Liver (tissue), 9 donors: ENCODE results near the gene ARL4A. TPM values are rescaled to one million over a fixed set of nuclear protein-coding genes. Genes with fewer than 3 reads are reported as not detected.
"Not testable (repeated sequence)": the region's sequence is repeated elsewhere in the genome, so short reads cannot be mapped to it uniquely, and the experiment has no call there.

Experiments
- DNase-seq: peaks from one replicate; pipeline ENCODE4 v3.0.0-alpha.2; 2017; ENCODE audit warnings: low spot score
- H3K27ac ChIP-seq, 2 donors: one replicate each; pipeline ENCODE4 v1.7.0; 2013; ENCODE audit warnings: inconsistent platforms in 2 of 2, low read length in 2 of 2, control low read depth in 1 of 2, low read depth in 1 of 2, mild to moderate bottlenecking in 1 of 2
- H3K27me3 ChIP-seq, 4 donors: one replicate each; pipeline versions ENCODE4 v1.6.1 to v1.7.0; 2013; ENCODE audit warnings: low read length in 3 of 4, inconsistent platforms in 1 of 4, mild to moderate bottlenecking in 1 of 4, moderate library complexity in 1 of 4; ENCODE audit not compliant: control insufficient read depth in 4 of 4, insufficient read depth in 4 of 4
- H3K36me3 ChIP-seq, 4 donors: one replicate each; pipeline versions ENCODE4 v1.6.1 to v1.7.0; 2013; ENCODE audit warnings: low read length in 3 of 4, mild to moderate bottlenecking in 3 of 4, low read depth in 1 of 4, moderate library complexity in 1 of 4; ENCODE audit not compliant: control insufficient read depth in 4 of 4, insufficient read depth in 3 of 4
- H3K4me1 ChIP-seq, 4 donors: one replicate each; pipeline versions ENCODE4 v1.6.1 to v1.7.0; 2013; ENCODE audit warnings: low read length in 3 of 4, mild to moderate bottlenecking in 3 of 4, moderate library complexity in 1 of 4; ENCODE audit not compliant: control insufficient read depth in 4 of 4, insufficient read depth in 4 of 4
- H3K4me3 ChIP-seq, 3 donors: one replicate each; pipeline versions ENCODE4 v1.6.1 to v1.7.0; 2013; ENCODE audit warnings: low read length in 3 of 3, control low read depth in 1 of 3, low read depth in 1 of 3, mild to moderate bottlenecking in 1 of 3
- H3K9ac ChIP-seq, 2 donors: one replicate each; pipeline ENCODE4 v1.7.0; 2013; ENCODE audit warnings: low read length in 2 of 2, mild to moderate bottlenecking in 2 of 2, moderate library complexity in 2 of 2, control low read depth in 1 of 2, low read depth in 1 of 2
- H3K9me3 ChIP-seq, 4 donors: one replicate each; pipeline versions ENCODE4 v1.6.1 to v1.7.0; 2013; ENCODE audit warnings: low read length in 3 of 4; ENCODE audit not compliant: control insufficient read depth in 4 of 4
- ATF3 ChIP-seq: IDR thresholded peaks from 2 replicates; pipeline ENCODE4 v1.6.1; 2016; ENCODE audit warnings: antibody characterized with exemption
- CTCF ChIP-seq: fragments of 150-350 bp; IDR thresholded peaks from 2 replicates; pipeline ENCODE4 v1.5.1; 2017; ENCODE audit warnings: improper control_type of control experiment, low read depth, low read length; ENCODE audit not compliant: missing input control
- EGR1 ChIP-seq, 2 donors: IDR thresholded peaks; 2 replicates each; pipeline ENCODE4 v1.6.1; 2016 to 2018; ENCODE audit warnings: antibody characterized with exemption in 2 of 2, low read depth in 2 of 2
- FOXA1 ChIP-seq: IDR thresholded peaks from 2 replicates; pipeline ENCODE4 v1.6.1; 2016; ENCODE audit warnings: antibody characterized with exemption
- FOXA2 ChIP-seq: IDR thresholded peaks from 2 replicates; pipeline ENCODE4 v1.6.1; 2016; ENCODE audit warnings: antibody characterized with exemption
- GABPA ChIP-seq, 2 donors: IDR thresholded peaks in 1 of 2; conservative IDR thresholded peaks in 1 of 2; 2 replicates each; pipeline ENCODE4 v1.6.1; 2016; ENCODE audit warnings: antibody characterized with exemption in 2 of 2, mild to moderate bottlenecking in 1 of 2, moderate library complexity in 1 of 2
- HNF4A ChIP-seq, 2 donors: conservative IDR thresholded peaks; 2 replicates each; pipeline ENCODE4 v1.6.1; 2016; ENCODE audit warnings: antibody characterized with exemption in 2 of 2, mild to moderate bottlenecking in 2 of 2
- HNF4G ChIP-seq: IDR thresholded peaks from 2 replicates; pipeline ENCODE4 v1.6.1; 2016; ENCODE audit warnings: antibody characterized with exemption
- JUND ChIP-seq, 2 donors: IDR thresholded peaks; 2 replicates each; pipeline ENCODE4 v1.6.1; 2016; ENCODE audit warnings: antibody characterized with exemption in 2 of 2
- MAX ChIP-seq: IDR thresholded peaks from 2 replicates; pipeline ENCODE4 v1.6.1; 2016; ENCODE audit warnings: antibody characterized with exemption
- NR2F2 ChIP-seq: IDR thresholded peaks from 2 replicates; pipeline ENCODE4 v1.6.1; 2016; ENCODE audit warnings: antibody characterized with exemption
- RAD21 ChIP-seq, 2 donors: IDR thresholded peaks; 2 replicates each; pipeline ENCODE4 v1.6.1; 2016; ENCODE audit warnings: antibody characterized with exemption in 2 of 2, mild to moderate bottlenecking in 2 of 2
- REST ChIP-seq: IDR thresholded peaks from 2 replicates; pipeline ENCODE4 v1.6.1; 2016; ENCODE audit warnings: antibody characterized with exemption, mild to moderate bottlenecking
- RXRA ChIP-seq, 2 donors: IDR thresholded peaks; 2 replicates each; pipeline ENCODE4 v1.6.1; 2017 to 2018; ENCODE audit warnings: antibody characterized with exemption in 2 of 2, mild to moderate bottlenecking in 1 of 2
- SP1 ChIP-seq: IDR thresholded peaks from 2 replicates; pipeline ENCODE4 v1.6.1; 2018; ENCODE audit warnings: antibody characterized with exemption, mild to moderate bottlenecking
- TAF1 ChIP-seq: conservative IDR thresholded peaks from 2 replicates; pipeline ENCODE4 v1.6.1; 2016; ENCODE audit warnings: antibody characterized with exemption, mild to moderate bottlenecking
- YY1 ChIP-seq: IDR thresholded peaks from 2 replicates; pipeline ENCODE4 v1.6.1; 2016; ENCODE audit warnings: antibody characterized with exemption, mild to moderate bottlenecking
- ZBTB33 ChIP-seq: IDR thresholded peaks from 2 replicates; pipeline ENCODE4 v1.6.1; 2016; ENCODE audit warnings: antibody characterized with exemption
- WGBS: extraction: QIAGEN DNeasy Blood & Tissue Kit; methylation state at CpG from one replicate; pipeline ENCODE4 v1.1.7; 2013; 5-methylcytosine and 5-hydroxymethylcytosine counted together
- polyA plus RNA-seq, 2 donors: library from polyadenylated mRNA; stranded (reverse) in 1 of 2; unstranded in 1 of 2; fragments of 200-250 nt in 1 of 2; fragments of >200 nt in 1 of 2; fragmentation: Nextera tagmentation in 1 of 2; extraction: Ambion mirVana in 1 of 2; gene quantifications; one replicate each; pipeline versions ENCODE4 v1.2.1 to v1.2.3, GENCODE V29; 2013 to 2015
- total RNA-seq, 2 donors: library from RNA; depleted of rRNA; stranded (reverse); fragments of >200 nt; gene quantifications; one replicate each; pipeline ENCODE4 v1.2.3, GENCODE V29; 2014
- donor health status: healthy.
- donor health status: healthy.
- donor health status: healthy.
- donor health status: healthy.
- donor health status: healthy.

ARL4A gene
- total and polyA plus RNA-seq, 4 donors, result 7.5 to 77.3 (median 16.0) TPM

- Histone ChIP-seq H3K9me3 (no peaks in the 10 kb centered on the region), H3K4me3 (no peak overlapping the region), H3K27ac (no peak overlapping the region), H3K9ac (no peak overlapping the region), H3K4me1 (peaks cover 0 to 17% (median 1%) of the 10 kb centered on the region in 4 donors), H3K36me3 (no peaks in the 10 kb centered on the region), H3K27me3 (no peaks in the 10 kb centered on the region)
- TF ChIP-seq YY1, result no peak
- TF ChIP-seq JUND (IDR thresholded peaks at IDR 0.05), result no peak
- no peak for TF ChIP-seq FOXA2
- no peak for TF ChIP-seq NR2F2
- no peak for TF ChIP-seq ZBTB33
- TF ChIP-seq SP1, result no peak
- TF ChIP-seq GABPA (IDR thresholded peaks at IDR 0.05 in 1 of 2, conservative IDR thresholded peaks at IDR 0.05 in 1 of 2), result no peak
- no peak for TF ChIP-seq EGR1 (IDR thresholded peaks at IDR 0.05; ENCODE audit: low read depth in 2 of 2)
- TF ChIP-seq HNF4A (conservative IDR thresholded peaks at IDR 0.05), result no peak
- TF ChIP-seq RXRA (IDR thresholded peaks at IDR 0.05), result no peak
- no peak for TF ChIP-seq FOXA1
- no peak for TF ChIP-seq REST
- no peak for TF ChIP-seq TAF1
- no peak for TF ChIP-seq MAX
- no peak for TF ChIP-seq CTCF
- no peak for TF ChIP-seq RAD21 (IDR thresholded peaks at IDR 0.05)
- TF ChIP-seq ATF3, result no peak
- no peak for TF ChIP-seq HNF4G
- DNase-seq, result no peak
- 90% methylated on average over 1 of the region's 1 CpG for WGBS
Observed at GRCh38 chr7:12690041-12690878, 2.8 kb downstream of the ARL4A start.

- H3K27ac ChIP-seq, H3K4me3 ChIP-seq, H3K36me3 ChIP-seq, H3K9ac ChIP-seq, H3K9me3 ChIP-seq, DNase-seq, H3K27me3 ChIP-seq: not testable (repeated sequence)
- H3K4me1 ChIP-seq, result peaks cover 0 to 14% (median 1%) of the 10 kb centered on the region in 4 donors
- WGBS, result 97% methylated on average over 3 of the region's 3 CpGs
Observed at GRCh38 chr7:12691388-12691787, 4.0 kb downstream of the ARL4A start.
